ENCODE measurements around the gene PLEKHH1.

The PLEKHH1 gene

DNA sequence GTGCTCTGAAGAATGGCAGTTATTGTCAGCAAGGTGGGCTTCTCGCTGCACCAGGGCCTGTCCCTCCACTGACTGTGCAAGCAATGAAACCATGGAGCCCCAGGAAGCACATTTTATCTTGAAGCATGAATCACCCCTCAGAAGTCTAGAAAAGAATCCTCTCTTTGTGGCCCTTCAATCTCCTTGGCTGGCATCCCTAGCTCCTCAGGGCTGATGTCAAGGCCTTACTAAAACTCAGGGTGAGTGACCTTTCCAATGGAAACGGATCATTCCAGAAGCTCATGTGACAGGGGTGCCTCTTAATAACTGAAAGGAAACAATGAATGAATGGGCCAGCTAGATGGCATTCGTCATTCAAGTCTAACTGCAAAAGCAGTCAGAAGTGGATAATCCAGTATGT lies 22.3 kb upstream of the PLEKHH1 start:
- no peak for DNase-seq (ENCODE audit: low read depth)

DNA sequence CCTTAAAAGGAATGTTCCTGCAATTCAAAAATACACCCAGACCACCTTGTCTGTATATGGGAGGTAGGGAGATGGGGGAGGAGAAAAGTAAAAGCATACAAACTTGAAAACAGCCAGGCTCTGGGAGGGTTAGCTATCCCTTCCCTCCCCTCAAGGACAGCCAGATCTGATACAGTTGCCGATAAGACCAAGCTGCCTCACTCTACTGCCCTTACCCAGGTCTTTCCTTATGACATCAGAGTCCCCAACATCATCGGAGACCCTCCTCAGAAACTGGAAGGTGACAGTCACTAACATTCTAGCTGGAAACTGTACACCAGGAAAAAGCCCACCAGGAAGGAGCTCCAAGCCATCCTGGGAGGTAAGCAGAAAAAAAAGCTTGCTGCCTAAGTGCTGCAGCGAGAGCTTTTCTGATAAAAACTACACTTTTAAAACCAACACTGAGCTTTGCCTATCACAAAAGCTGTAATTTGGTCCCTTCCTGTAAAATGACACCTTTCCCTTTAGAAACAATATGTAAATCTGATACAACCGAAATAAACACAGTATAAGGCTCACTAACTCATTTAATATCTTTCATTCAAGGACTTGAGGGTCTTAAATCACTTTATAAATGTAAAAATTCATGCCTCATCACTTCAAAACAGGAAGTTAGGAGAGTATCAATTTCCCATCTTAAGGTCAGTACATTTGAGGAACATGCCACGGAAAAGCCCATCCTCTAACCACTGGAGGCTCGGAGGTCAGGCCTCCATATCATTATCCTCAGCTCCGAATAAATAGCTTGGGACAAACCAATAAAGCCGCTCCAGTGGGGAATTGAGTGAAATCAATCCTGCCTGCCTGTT lies 20.4 kb upstream of the PLEKHH1 start:
- DNase-seq (ENCODE audit: low read depth) = no peak

DNA sequence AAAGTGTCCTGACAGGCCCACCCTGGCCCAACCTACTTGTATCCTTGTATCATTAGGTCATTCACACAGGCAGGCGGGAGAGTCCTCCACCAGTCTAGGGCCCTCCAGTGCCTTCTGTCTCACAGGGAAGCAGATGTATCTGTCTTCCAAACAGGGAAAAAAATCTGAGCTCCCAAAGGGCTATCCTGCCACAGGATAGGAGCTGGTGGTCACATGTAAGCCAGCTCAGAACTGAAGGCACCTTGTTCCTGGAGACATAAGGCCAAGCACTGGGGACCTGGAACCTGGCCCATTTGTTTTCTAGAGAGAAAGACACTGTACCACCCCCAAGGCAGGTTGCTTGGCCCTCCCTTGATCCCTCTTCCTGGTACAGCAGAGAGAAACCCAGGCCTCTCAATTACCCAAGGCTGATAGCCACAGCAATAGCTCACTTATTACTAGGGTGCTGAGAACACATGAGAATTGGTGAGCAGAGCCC lies 19.4 kb upstream of the PLEKHH1 start:
- DNase-seq (ENCODE audit: low read depth) = no peak

DNA sequence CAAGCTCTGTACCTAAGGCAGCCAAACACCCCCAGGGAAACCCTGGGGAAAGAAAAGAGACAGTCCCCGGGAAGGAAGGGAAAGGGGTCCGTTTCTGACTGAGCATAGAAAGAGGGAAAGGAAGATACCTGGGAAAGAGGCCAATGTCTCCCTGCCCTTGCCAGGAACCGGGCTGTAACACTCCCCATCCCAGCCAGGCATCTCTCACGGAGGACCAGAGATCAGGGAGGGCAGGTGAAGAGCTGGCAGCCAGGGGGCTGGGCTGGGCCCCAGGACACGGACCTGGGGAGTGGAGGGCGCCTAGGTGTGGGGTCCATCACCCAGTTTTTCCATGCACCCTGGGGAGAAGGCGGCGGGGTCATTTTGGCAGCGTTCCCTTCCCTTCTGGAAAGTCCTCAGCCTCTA lies 18.9 kb upstream of the PLEKHH1 start:
- DNase-seq (ENCODE audit: low read depth) = no peak

DNA sequence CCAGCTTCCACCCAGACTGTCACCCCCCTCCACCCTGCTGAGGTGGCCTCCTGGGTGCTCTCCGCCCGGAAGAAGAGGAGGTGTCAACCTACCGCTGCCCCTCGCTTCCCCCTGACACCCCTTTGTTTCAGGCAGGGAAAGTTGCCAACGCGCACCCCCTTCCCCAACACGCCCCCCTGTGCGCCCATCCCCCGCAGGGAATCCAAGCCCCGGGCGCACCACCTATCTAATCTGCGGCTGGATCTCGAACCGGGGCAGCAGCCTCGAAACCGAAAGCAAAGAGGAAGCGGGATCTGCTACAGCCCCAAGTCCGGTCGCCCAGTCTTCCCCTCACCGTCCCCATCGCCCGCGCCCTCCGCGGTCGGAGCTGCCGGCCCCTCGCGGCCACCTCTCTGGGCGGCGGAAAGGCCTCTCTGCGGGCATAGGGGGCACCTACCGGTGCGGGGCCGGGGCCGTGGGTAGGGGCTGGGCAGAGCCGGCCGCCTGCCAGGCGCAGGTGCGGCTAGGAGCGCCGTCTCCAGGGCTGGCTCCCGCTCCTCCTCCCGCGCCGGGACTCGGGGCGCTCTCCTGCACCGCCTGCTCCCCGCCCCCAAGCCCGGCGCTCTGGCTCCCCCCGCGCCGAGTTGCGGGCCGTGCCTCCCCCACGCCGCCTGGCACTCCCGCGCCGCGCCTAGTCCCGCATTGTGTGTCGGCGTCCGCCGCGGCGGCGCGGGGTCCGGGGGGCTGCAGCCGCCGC lies 18.3 kb upstream of the PLEKHH1 start:
- peak; percentile 29 for DNase-seq (ENCODE audit: low read depth)

DNA sequence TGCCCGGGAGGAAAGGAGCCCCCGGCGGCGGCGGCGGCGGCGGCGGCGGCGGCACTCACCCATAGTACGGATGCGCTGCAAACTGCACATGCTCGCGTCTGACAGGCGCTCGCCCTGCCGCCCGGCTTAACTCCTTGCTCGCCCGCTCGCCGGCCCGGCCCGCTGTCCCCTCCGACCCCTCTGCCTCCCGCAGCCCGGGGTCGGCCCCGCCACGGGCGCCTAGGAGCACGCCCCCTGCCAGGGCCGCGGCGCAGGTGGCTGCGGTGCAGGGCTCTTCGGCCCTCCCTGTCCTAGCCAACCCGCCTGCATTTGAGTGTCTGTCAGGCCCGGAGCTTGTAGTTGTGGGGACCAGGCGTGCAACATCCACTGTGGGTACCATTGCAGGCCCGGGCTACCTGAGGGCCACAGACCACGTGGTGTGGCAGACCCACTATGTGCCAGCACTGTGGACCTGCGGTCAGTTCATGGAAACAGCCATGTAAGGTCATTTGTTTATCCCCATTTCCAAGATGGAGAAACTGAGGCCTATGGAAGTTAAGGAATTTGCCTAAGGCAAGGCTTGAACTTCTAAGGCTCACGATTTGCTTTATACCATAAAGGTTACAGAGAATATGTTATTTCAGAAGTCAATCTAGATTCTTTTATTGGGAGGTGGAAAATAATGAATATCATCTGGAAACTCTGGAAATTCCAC lies 17.6 kb upstream of the PLEKHH1 start:
- no peak for DNase-seq (ENCODE audit: low read depth)

DNA sequence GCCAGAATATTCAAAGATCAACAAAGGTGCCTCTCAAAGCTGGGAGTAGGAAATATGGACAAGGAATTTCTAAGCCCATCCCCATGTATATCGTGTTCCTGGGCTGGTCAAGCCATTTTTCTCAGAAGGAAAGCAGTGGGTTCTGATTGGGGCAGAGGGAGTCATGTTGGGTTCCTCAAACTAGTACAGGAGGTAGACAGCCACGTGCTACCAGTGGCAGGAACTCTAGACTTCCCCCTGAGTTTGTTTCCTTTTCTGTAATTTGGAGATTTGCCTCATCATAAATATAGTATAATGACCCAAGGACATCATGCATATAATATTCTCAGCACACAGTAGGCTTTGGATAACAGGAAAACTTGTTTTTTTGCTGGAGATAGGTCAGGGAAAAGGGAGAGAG lies 16.4 kb upstream of the PLEKHH1 start:
- no peak for DNase-seq (ENCODE audit: low read depth)

DNA sequence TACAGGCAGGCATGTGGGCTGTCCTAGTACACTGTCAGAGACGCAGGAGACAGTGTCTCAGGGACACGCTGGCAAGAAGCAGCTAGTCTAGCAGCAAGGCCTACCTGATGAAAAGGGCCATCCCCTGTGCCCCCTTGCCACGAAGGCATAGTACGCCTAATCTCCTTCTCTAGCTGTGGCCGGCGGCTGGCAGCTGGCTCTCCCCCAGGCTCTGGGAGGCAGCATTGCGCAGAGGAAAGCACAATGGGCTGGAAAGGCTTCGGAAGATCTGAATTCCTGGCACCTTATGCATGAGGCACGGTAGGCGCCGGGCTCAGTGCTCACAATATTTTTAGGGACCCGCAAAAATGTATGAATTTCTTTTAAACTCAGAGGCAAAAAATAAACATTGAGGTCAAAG lies 16.0 kb upstream of the PLEKHH1 start:
- DNase-seq (ENCODE audit: low read depth) = no peak

DNA sequence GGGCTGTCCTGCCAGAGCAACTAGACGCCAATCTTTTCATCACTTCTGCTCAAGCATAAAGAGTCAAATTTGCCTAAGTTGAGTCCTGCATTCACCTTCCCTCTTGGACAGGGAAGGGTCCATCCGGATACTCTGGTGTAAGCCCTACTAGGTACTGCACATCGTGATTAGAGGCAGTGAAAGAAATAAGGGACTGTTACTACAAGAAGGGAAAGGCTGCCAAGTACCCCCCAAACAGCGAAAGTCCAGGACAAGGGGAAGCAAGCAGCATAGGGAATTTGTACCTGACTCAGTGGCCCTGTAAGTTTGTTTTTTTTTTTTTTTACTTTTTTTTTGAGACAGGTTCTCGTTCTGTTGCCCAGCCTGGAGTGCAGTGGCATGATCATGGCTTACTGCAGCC lies 13.7 kb upstream of the PLEKHH1 start:
- no peak for DNase-seq (ENCODE audit: low read depth)

DNA sequence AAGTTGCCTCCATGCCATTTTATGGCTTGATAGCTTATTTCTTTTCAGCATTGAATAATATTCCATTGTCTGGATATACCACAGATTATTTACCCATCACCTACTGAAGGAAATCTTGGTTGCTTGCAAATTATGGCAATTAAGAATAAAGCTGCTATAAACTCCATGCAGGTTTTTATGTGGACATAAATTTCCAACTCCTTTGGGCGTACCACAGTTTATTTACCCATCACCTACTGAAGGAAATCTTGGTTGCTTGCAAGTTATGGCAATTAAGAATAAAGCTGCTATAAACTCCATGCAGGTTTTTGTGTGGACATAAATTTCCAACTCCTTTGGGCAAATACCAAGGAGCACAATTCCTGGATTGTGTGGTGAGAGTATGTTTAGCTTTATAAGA lies 12.6 kb upstream of the PLEKHH1 start:
- DNase-seq (ENCODE audit: low read depth) = no peak

DNA sequence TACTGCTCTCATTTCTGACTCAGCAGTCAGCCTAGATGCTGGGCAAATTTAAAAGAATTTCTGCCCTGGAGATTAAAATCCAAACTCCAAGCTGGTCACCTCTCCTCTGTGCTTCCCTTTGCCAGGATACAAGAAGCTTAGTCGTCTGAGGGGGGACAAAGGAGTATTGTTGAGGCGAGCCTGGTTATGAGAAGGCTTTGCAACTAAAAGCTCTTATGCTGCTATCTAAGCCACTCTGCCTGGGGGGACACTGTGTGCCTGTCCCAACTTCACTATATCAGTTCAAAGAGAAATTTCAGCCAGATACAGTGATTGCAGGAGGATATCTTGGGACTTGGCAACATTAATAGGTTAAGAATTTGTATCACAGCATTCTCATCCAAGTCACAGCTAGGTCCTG lies 10.8 kb upstream of the PLEKHH1 start:
- no peak for DNase-seq (ENCODE audit: low read depth)

DNA sequence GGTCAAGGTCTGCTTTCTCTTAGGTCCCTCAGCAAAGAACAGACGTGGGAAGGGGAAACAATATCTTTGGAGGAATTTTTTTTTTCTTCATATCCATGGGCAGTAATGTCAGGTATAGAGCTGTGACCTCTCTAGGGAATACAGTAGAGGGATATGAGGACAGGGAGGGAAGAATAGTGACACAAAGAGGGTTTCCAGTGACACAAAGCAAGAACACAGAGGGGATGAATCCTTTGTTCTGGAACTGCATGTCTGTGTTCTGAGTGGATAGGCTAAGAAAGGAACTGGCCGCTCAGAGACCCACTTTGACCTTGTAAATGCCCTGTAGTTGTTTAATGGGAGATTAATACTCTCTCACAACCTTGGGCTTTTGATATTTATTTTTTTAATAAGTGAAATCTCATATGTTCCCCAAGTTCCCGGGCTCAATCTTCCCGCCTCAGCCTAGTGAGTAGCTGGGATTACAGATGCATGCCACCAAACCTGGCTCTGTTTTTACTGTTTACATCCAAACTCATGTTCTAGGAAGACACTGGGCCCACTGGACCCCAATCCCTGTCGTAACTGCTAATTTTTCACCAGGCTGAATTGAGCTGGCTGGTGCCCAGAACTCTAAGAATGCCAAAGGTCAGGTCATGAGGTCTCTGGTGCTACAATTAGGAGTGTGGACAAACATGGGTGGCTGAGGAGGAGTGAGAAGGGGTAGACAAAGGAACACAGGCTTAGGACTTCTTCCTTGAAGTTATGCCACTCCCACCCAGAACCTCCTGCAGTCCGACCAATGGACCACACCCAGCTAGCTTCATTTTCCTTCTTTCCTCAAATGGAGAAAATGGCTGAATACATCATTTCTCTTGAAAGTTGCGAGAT lies 9.1 kb upstream of the PLEKHH1 start:
- no peak for DNase-seq (ENCODE audit: low read depth)

DNA sequence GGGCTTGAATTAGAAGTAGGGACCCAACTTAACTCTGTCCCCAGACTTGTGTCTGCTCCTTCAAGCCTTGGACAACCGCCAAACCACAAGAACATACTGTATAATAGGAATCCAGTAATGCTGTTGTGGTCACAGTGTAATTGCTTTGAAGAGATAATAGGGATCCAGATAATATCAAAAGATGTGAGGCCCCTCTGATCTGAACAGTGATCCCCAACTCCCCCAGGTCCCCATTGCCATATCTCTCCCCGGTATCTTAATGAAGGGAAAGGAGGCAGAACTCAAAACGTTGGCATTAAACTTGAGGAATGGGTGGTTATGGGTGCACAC lies 8.5 kb upstream of the PLEKHH1 start:
- DNase-seq (ENCODE audit: low read depth) = no peak

DNA sequence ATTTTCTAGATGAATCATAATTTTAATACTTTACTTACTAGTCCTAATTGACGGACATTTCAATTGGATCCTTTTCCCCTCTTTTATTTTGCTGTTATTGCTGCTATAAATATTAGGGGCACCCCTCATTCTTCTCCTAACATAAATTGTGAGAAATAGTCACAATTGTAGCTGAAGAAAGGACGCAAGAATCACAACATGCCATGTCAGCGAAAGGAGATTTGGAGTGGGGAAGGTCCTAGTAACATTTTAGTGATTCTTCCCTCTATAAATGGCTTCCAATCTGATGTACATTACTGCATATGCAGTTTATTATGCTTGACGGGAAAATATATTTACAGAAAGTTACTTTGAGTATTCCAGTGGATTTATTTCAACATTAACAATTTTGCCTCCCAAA lies 7.7 kb upstream of the PLEKHH1 start:
- no peak for DNase-seq (ENCODE audit: low read depth)

DNA sequence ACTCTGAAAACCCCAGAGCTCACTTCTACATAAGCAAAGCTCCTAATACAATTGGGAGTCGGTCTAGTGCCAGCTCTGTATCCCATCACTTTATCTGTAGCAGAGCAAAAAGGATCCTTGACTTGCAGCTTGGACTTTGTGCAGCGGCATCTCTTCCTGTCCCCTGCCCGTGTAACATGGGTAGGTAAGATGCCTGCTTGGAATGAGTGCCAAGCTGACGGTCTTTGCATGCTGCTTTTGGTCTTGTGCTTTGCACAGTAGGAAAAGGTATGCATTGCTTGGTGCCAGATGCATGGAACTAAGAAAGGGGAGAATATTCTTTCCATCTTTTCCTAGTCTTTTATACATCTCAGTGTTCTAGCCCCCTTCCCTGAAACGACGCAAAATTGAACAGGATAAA lies 6.9 kb upstream of the PLEKHH1 start:
- no peak for DNase-seq (ENCODE audit: low read depth)

DNA sequence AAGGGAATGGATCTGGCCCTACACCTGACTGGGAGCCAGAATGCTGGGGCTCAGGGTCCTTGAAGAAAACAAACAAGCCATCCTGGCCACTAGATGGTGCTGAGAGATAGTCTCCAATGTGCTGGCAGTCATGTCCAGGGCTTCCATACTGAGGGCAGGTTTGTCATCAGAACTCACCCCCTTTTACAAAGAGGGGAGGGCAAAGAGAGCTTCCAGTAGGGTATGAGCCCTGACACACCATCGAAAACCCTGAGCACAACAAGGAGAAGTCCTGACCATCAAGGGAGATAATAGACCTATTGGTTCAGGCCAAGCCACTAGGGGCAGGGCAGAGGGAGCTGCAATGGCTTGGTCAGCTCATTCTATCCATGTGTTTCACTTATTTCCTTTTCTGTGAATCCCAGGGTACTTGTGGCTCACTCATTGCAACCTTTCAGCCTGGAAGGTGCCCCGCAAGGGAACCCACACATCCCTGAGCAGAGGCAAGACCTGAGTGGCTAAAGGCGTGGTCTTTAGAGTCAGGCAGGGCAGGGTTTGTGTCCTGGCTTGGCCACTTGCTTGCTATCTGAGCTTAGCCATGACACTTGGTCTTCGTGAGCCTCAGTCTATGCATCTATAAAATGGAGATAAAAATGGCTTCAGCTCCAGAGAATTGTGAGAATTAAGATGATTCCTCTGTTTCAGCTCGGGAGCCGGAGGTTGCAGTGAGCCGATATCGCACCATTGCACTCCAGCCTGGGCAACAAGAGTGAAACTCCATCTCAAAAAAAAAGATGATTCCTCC lies 6.2 kb upstream of the PLEKHH1 start:
- peak; percentile 9 for DNase-seq (ENCODE audit: low read depth)

DNA sequence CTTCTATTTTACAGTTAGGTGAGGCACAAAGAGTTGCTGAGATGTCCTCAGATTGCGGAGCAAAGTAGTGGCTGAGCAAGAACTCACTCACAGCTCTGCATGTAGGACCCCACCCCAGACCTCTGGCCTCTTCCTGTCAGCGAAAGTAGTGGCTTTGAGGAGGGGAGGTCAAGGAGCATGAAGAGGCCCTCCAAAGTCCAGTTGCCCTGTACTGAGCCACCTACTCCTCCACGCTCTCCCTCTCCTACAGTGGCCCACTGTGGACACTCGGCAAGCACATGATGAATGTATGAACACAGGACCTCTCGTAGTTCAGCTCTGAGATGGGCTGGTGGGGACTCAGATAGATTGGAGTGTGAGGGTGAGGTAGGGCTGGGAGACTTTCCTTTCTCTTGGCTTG lies 5.3 kb upstream of the PLEKHH1 start:
- no peak for DNase-seq (ENCODE audit: low read depth)

DNA sequence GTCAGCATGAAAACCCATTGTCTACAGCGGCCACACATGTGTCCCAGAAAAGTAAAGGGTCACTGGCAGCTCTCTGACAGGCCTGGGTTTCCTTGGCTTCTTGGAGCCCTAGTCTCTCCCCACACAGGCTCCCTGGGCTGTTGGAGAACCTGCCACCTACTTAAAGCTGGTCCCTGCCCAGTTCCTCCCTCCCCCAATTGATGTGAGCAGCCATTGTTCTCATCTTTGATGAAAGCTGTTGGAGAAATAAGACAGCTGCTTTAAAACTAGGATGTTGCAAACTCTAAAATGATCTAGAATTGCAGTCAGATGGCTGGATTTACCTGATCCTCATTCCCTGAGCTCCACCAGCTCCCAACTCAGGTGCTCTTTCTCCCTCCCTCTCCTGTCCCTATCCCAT lies 4.8 kb upstream of the PLEKHH1 start:
- no peak for DNase-seq (ENCODE audit: low read depth)

DNA sequence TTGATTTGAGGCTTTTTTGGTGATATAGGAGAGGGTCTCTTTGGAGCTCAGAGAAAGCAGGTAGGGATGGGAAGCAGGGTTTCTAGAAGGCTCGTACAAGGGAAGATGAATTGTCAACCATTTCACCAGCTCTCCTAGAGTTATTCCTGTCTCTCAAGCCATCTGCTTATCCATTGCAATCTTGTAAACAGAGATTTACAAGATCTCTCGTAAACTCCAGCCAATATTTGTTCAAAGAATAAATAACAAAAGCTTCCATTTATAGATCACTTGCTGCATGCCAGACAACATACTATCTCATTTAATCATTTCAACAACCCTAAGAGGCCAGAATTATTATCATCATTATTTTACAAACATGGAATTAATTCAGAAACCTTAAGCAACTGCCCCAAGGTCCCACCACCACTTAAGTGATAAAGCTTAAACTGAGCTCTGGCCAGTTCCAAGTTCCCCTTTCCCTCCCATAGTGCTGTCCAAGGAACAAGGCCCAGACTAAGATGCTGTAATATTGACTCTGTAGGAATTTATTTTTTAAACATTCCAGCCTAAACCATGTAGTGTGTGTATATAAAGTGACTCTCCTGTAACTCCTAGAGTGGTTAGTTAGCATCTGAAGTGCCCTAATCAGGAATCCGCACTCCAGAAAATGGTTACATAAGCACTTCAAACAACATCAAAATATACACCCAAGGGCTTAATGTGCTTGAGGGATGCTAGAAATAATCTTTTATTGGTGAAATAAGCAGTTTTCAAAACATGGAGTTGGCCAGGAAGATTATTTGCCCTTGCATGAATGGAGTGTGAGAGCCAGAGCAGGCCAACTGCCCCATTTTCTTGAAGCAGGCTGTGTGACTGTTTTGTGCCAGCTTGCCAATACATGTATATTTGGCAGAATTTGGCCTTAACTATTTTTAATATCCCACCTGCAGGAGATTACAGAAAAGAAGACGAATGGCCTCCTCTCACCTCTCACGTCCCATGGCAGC lies 2.8 kb upstream of the PLEKHH1 start:
- DNase-seq (ENCODE audit: low read depth) = no peak

DNA sequence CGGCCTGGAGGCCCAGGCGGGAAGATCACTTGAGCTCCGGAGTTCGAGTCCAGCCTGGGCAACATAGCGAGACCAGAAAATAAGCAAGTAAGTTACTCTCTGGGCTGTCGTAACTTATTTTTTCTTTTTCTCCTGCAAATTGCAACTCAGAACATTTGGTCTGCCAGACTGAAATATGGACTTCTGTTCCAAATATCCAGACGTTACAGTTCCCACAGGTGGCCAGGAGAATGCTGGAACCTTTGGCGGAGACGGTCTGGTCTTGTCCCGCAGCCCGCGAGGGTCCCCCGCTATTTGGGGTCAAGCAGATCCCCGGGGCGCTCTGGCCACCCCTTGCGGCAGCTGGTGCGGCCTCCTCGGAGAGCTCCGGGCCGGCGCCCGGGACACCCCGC lies 488 bp upstream of the PLEKHH1 start:
- DNase-seq (ENCODE audit: low read depth) = no peak

Measured in CMK (cell line).